GM21825 (cell line): ENCODE results near the gene OGDH.
A peak's percentile ranks its signal among the peaks of the same experiment; 100 is the strongest.
"Not testable (repeated sequence)": the region's sequence is repeated elsewhere in the genome, so short reads cannot be mapped to it uniquely, and the experiment has no call there.

Experiments
- ATAC-seq: cut with Tn5 transposase; IDR thresholded peaks from one replicate; pipeline ENCODE4 v1.9.1; 2021; ENCODE audit warnings: mild to moderate bottlenecking, moderate library complexity; ENCODE audit not compliant: unreplicated experiment

Gene OGDH

GRCh38 chr7:44606341-44607140, at the start of gene OGDH:
OGDH (plus strand) TSS chr7:44606627; CDS start chr7:44624344, 17,717 bp downstream.
- peak; percentile 90 for ATAC-seq

GRCh38 chr7:44557485-44557884, 48.9 kb upstream of the OGDH start:
- no peak for ATAC-seq

- no peak for ATAC-seq
These were observed 46.9 kb upstream of the OGDH start for GRCh38 chr7:44559485-44559884.

GRCh38 chr7:44561481-44561880, 44.9 kb upstream of the OGDH start:
- ATAC-seq, result no peak

- ATAC-seq, result no peak
These were observed 44.3 kb upstream of the OGDH start for GRCh38 chr7:44561962-44562621.

GRCh38 chr7:44562622-44562962, 43.8 kb upstream of the OGDH start:
- ATAC-seq, result not testable (repeated sequence)

GRCh38 chr7:44563171-44563679, 43.2 kb upstream of the OGDH start:
- ATAC-seq, result no peak

- ATAC-seq, result no peak
These were observed 41.8 kb upstream of the OGDH start for GRCh38 chr7:44564606-44565005.

GRCh38 chr7:44565097-44565794, 41.2 kb upstream of the OGDH start:
- peak; percentile 66 for ATAC-seq

- no peak for ATAC-seq
These were observed 40.5 kb upstream of the OGDH start for GRCh38 chr7:44565795-44566559.

- no peak for ATAC-seq
These were observed 39.7 kb upstream of the OGDH start for GRCh38 chr7:44566680-44567079.

- ATAC-seq, result no peak
These were observed 38.5 kb upstream of the OGDH start for GRCh38 chr7:44567884-44568283.

- no peak for ATAC-seq
These were observed 37.5 kb upstream of the OGDH start for GRCh38 chr7:44568771-44569560.

GRCh38 chr7:44569959-44570358, 36.5 kb upstream of the OGDH start:
- ATAC-seq, result no peak

GRCh38 chr7:44572771-44573170, 33.7 kb upstream of the OGDH start:
- ATAC-seq, result no peak

- ATAC-seq, result peak; percentile 93
These were observed 32.8 kb upstream of the OGDH start, which contains the start of gene DDX56 for GRCh38 chr7:44573464-44574286. DDX56 (minus strand) TSS chr7:44573908; CDS start chr7:44573895, 13 bp downstream.

GRCh38 chr7:44574287-44574872, 32.0 kb upstream of the OGDH start:
- ATAC-seq, result no peak

GRCh38 chr7:44575054-44575453, 31.4 kb upstream of the OGDH start:
- ATAC-seq, result no peak

GRCh38 chr7:44576228-44576627, 30.2 kb upstream of the OGDH start:
- ATAC-seq, result no peak
